Measurements from ENCODE around the gene FAM184A.

FAM184A gene

GRCh38 chr6:118965371-118965770, 113.1 kb downstream of the FAM184A start:
- TF ChIP-seq CTCF (IDR thresholded peaks at IDR 0.05; ENCODE audit: extremely low read depth, missing control alignments), result no peak

GRCh38 chr6:118963003-118963402, 115.5 kb downstream of the FAM184A start:
- no peak for DNase-seq (ENCODE audit: low spot score)

More at GRCh38 chr6:118965371-118965770, 113.1 kb downstream of the FAM184A start:
- DNase-seq (ENCODE audit: low spot score), result no peak

GRCh38 chr6:118959903-118960302, 118.6 kb downstream of the FAM184A start:
- no peak for TF ChIP-seq CTCF (IDR thresholded peaks at IDR 0.05; ENCODE audit: extremely low read depth, missing control alignments)
- no peak for DNase-seq (ENCODE audit: low spot score)

More at GRCh38 chr6:118963003-118963402, 115.5 kb downstream of the FAM184A start:
- TF ChIP-seq CTCF (IDR thresholded peaks at IDR 0.05; ENCODE audit: extremely low read depth, missing control alignments), result no peak

- no peak for DNase-seq (ENCODE audit: low spot score)
- no peak for TF ChIP-seq CTCF (IDR thresholded peaks at IDR 0.05; ENCODE audit: extremely low read depth, missing control alignments)
Observed at GRCh38 chr6:118953391-118953790, 125.1 kb downstream of the FAM184A start.

GRCh38 chr6:118952683-118953082, 125.8 kb downstream of the FAM184A start:
- DNase-seq (ENCODE audit: low spot score), result no peak
- TF ChIP-seq CTCF (IDR thresholded peaks at IDR 0.05; ENCODE audit: extremely low read depth, missing control alignments), result no peak

GRCh38 chr6:118945217-118945616, 133.2 kb downstream of the FAM184A start:
- no peak for TF ChIP-seq CTCF (IDR thresholded peaks at IDR 0.05; ENCODE audit: extremely low read depth, missing control alignments)
- DNase-seq (ENCODE audit: low spot score), result no peak

- TF ChIP-seq CTCF (IDR thresholded peaks at IDR 0.05; ENCODE audit: extremely low read depth, missing control alignments), result no peak
- DNase-seq (ENCODE audit: low spot score), result no peak
Observed at GRCh38 chr6:118940770-118941169, 137.7 kb downstream of the FAM184A start.
